Measurements from ENCODE around the gene IRAK1. TPM values are rescaled to one million over a fixed set of nuclear protein-coding genes. Genes with fewer than 3 reads are reported as not detected.

The IRAK1 gene
- total RNA-seq, 2 donors from 2014 or later, result 51.6 to 105 TPM

DNA sequence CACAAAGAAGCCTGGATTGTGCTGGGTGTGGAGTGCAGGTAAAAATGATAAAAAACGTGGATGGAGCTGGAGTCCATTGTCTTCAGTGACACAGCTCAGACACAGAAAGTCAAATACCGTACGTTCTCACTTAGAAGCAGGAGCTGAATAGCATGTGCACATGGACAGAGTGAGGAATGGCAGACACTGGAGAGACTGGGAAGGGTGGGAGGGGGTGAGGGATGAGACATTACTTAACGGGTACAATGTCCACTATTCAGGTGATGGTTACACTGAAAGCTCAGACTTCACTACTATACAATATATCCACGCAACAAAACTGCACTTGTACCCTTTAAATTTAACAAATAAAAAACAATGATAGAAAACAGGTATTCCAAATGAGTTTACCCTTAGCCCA is 18.1 kb upstream of the IRAK1 start:
- TF ChIP-seq POLR2A (IDR thresholded peaks at IDR 0.05), result no peak
- TF ChIP-seq, protein P1, sequence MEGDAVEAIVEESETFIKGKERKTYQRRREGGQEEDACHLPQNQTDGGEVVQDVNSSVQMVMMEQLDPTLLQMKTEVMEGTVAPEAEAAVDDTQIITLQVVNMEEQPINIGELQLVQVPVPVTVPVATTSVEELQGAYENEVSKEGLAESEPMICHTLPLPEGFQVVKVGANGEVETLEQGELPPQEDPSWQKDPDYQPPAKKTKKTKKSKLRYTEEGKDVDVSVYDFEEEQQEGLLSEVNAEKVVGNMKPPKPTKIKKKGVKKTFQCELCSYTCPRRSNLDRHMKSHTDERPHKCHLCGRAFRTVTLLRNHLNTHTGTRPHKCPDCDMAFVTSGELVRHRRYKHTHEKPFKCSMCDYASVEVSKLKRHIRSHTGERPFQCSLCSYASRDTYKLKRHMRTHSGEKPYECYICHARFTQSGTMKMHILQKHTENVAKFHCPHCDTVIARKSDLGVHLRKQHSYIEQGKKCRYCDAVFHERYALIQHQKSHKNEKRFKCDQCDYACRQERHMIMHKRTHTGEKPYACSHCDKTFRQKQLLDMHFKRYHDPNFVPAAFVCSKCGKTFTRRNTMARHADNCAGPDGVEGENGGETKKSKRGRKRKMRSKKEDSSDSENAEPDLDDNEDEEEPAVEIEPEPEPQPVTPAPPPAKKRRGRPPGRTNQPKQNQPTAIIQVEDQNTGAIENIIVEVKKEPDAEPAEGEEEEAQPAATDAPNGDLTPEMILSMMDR (IDR thresholded peaks at IDR 0.05), result no peak
- no peaks in the 10 kb centered on the region for H3K27me3 ChIP-seq
- intact Hi-C loops (cut with DNase I), result no loop called here
- ATAC-seq, result no peak
- H3K9me3 ChIP-seq, result no peaks in the 10 kb centered on the region
- H3K4me1 ChIP-seq, result no peaks in the 10 kb centered on the region
- no peaks in the 10 kb centered on the region for H3K36me3 ChIP-seq (replicated peaks in 1 of 2; ENCODE audit: insufficient read depth in 1 of 2, low read depth in 2 of 2)
- DNase-seq, result no peak
- H3K27ac ChIP-seq, result no peak overlapping the region
- 67 to 83% methylated on average over 5 of the region's 5 CpGs for WGBS, 2 donors
- no peak overlapping the region for H3K4me3 ChIP-seq

DNA sequence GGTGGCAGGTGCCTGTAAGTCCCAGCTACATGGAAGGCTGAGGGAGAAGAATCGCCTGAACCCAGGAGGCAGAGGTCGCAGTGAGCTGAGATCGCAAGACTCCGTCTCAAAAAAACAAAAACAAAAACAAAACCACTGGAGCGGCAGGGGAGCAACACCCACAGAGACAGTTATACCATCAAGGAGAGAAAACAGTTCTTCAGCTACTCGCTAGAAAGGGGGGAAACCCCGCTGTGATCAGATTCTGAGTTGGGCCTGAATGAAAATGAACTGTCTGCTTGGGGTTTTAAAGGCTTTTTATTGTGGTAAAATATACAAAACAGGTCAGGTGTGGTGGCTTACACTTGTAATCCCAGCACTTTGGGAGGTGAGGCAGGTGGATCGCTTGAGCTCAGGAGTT is 16.8 kb upstream of the IRAK1 start:
- no peak for ATAC-seq
- intact Hi-C loops (cut with DNase I), result no loop called here
- Histone ChIP-seq H3K9me3 (no peaks in the 10 kb centered on the region), H3K36me3 (replicated peaks in 1 of 2; ENCODE audit: insufficient read depth in 1 of 2, low read depth in 2 of 2) (no peaks in the 10 kb centered on the region), H3K4me1 (no peaks in the 10 kb centered on the region), H3K27ac (no peak overlapping the region), H3K4me3 (no peak overlapping the region), H3K27me3 (no peaks in the 10 kb centered on the region)
- no peak for DNase-seq
- TF ChIP-seq, protein P1 (IDR thresholded peaks at IDR 0.05), result no peak
- no peak for TF ChIP-seq POLR2A (IDR thresholded peaks at IDR 0.05)
- 94 to 95% methylated on average over 3 to 8 of the region's 8 CpGs for WGBS, 2 donors

DNA sequence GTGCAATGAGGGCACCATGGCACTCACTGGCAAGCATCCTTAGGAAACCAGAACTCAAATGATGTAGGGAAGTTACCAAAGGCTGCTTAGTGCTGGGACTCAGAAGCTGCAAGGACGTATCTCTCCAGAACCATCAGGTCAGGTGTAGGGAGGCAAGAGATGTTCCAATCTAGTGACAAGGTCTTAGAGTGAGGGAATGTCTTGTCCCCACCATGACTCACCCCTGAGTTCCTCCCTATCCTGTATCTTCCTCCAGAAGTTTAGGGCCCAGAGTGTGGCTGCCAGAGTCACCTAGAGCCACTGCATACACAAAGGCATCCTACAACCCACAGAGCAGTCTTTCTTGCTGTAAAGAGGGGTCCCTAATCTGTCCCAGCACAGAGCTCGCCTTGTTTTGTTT is 14.1 kb upstream of the IRAK1 start:
- no peaks in the 10 kb centered on the region for H3K36me3 ChIP-seq (replicated peaks in 1 of 2; ENCODE audit: insufficient read depth in 1 of 2, low read depth in 2 of 2)
- DNase-seq (no peak), ATAC-seq (no peak)
- 91 to 95% methylated on average over 2 of the region's 2 CpGs for WGBS, 2 donors
- TF ChIP-seq POLR2A (IDR thresholded peaks at IDR 0.05), result no peak
- TF ChIP-seq, protein P1 (IDR thresholded peaks at IDR 0.05), result no peak
- H3K4me3 ChIP-seq, result no peak overlapping the region
- intact Hi-C loops (cut with DNase I), result no loop called here
- H3K27me3 ChIP-seq, result no peaks in the 10 kb centered on the region
- H3K27ac ChIP-seq, result no peak overlapping the region
- H3K4me1 ChIP-seq, result peaks cover under 1% of the 10 kb centered on the region
- H3K9me3 ChIP-seq, result no peaks in the 10 kb centered on the region

DNA sequence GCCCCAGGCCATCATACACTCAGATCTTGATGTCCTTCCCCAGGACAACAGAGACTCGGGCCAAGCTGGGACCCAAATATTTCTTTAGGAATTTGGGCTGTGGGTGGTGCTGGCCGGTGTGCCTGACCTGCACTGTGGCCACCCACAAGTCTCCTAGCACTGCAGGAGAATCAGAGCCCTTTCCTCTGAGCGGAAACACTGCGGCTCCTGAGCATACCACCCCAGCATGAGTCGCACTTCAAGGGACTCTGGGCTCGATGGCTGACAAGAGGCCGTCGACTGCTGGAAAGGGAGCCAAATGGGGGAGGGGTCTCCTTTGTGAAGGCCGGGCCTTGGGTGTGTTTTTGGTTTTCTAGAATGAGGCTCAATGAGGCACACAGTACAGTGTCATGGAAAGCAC is 13.0 kb upstream of the IRAK1 start:
- no peaks in the 10 kb centered on the region for H3K27me3 ChIP-seq
- WGBS, 2 donors, result 75% methylated on average over 7 of the region's 9 CpGs; no CpG with 5 or more reads in 1 of the 2 donors
- H3K36me3 ChIP-seq (replicated peaks in 1 of 2; ENCODE audit: insufficient read depth in 1 of 2, low read depth in 2 of 2), result no peaks in the 10 kb centered on the region
- no peak for TF ChIP-seq POLR2A (IDR thresholded peaks at IDR 0.05)
- TF ChIP-seq, protein P1 (IDR thresholded peaks at IDR 0.05), result no peak
- ATAC-seq, result no peak
- H3K27ac ChIP-seq, result no peak overlapping the region
- H3K9me3 ChIP-seq, result no peaks in the 10 kb centered on the region
- no peak for DNase-seq
- peaks cover 6% of the 10 kb centered on the region for H3K4me1 ChIP-seq
- intact Hi-C loops (cut with DNase I), result no loop called here
- H3K4me3 ChIP-seq, result no peak overlapping the region

DNA sequence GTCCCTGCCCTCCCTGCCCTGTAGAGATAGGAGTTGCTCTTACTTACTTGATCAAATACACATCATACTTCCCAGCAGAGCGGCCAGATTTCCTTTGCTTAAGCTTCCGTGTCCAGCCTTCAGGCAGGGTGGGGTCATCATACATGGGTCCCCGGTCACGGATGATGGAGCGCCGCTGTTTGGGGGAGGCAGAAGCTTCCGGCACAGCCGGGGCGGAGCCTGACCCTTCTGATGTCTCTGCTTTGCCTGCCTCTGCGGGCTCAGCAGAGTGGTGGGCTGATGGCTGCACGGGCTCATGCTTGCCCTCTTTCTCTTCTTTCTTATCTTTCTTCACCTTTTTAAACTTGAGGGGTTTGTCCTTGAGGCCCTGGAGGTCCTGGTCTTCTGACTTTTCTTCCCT is 12.5 kb upstream of the IRAK1 start:
- ATAC-seq (no peak), DNase-seq (no peak)
- WGBS, 2 donors, result 73 to 85% methylated on average over 4 to 10 of the region's 11 CpGs

More for the DNA sequence above, 12.5 kb upstream of the IRAK1 start:
- no peaks in the 10 kb centered on the region for H3K9me3 ChIP-seq
- intact Hi-C loops (cut with DNase I), result no loop called here
- H3K36me3 ChIP-seq (replicated peaks in 1 of 2; ENCODE audit: insufficient read depth in 1 of 2, low read depth in 2 of 2), result no peaks in the 10 kb centered on the region
- TF ChIP-seq POLR2A (IDR thresholded peaks at IDR 0.05), result no peak
- TF ChIP-seq, protein P1 (IDR thresholded peaks at IDR 0.05), result no peak
- H3K4me3 ChIP-seq, result no peak overlapping the region
- peaks cover 6% of the 10 kb centered on the region for H3K4me1 ChIP-seq
- H3K27ac ChIP-seq, result no peak overlapping the region
- no peaks in the 10 kb centered on the region for H3K27me3 ChIP-seq

Measured in body of pancreas (tissue), 4 donors.